GM23338 (cell line): ENCODE results near the gene AFAP1L2. TPM values are rescaled to one million over a fixed set of nuclear protein-coding genes. Genes with fewer than 3 reads are reported as not detected.

Experiments used
- ATAC-seq: fragments of 200-7000 bp; cut with Tn5 transposase; 3 replicates; pipeline ENCODE4 v1.9.1; 2020
- DNase-seq: peaks from one replicate; pipeline ENCODE4 v3.0.0-alpha.2; 2015; ENCODE audit warnings: low spot score
- H2AFZ ChIP-seq: fragments of 200-600 bp; sonication (generic); 2 replicates; pipeline ENCODE4 v1.8.0; 2016; ENCODE audit warnings: antibody characterized with exemption, mild to moderate bottlenecking, moderate library complexity
- H3F3A ChIP-seq: fragments of 200-600 bp; sonication (generic); replicated peaks from 2 replicates; pipeline ENCODE4 v1.8.0; 2017; ENCODE audit warnings: antibody characterized with exemption, mixed run types, low read depth
- H3K27ac ChIP-seq: fragments of 200-600 bp; sonication (generic); 2 replicates; pipeline ENCODE4 v1.6.1; 2016; ENCODE audit warnings: low read depth
- H3K27me3 ChIP-seq: fragments of 200-600 bp; sonication (generic); 2 replicates; pipeline ENCODE4 v1.8.0; 2016; ENCODE audit warnings: mild to moderate bottlenecking, mixed run types, moderate library complexity; ENCODE audit not compliant: insufficient read depth
- H3K36me3 ChIP-seq: fragments of 200-600 bp; sonication (generic); 2 replicates; pipeline ENCODE4 v1.8.0; 2016; ENCODE audit warnings: mild to moderate bottlenecking; ENCODE audit not compliant: insufficient read depth
- H3K4me1 ChIP-seq: fragments of 200-600 bp; sonication (generic); 2 replicates; pipeline ENCODE4 v1.8.0; 2016; ENCODE audit warnings: mild to moderate bottlenecking, moderate library complexity; ENCODE audit not compliant: insufficient read depth
- H3K4me2 ChIP-seq: fragments of 200-600 bp; sonication (generic); 2 replicates; pipeline ENCODE4 v1.7.1; 2017; ENCODE audit warnings: mixed run types
- H3K4me3 ChIP-seq: fragments of 200-600 bp; sonication (generic); 2 replicates; pipeline ENCODE4 v1.6.1; 2016; ENCODE audit warnings: mixed run types
- H3K79me2 ChIP-seq: fragments of 200-600 bp; sonication (generic); replicated peaks from 2 replicates; pipeline ENCODE4 v1.8.0; 2017; ENCODE audit warnings: mild to moderate bottlenecking; ENCODE audit not compliant: insufficient read depth
- H3K9me2 ChIP-seq: fragments of 200-600 bp; sonication (generic); 2 replicates; pipeline ENCODE4 v1.8.0; 2017; ENCODE audit not compliant: insufficient read depth
- H4K20me1 ChIP-seq: fragments of 200-600 bp; sonication (generic); replicated peaks from 2 replicates; pipeline ENCODE4 v1.8.0; 2017; ENCODE audit warnings: mild to moderate bottlenecking; ENCODE audit not compliant: insufficient read depth
- H3K27ac Mint-ChIP-seq: 2 replicates; pipeline ENCODE4 v1.8.0; 2020; ENCODE audit warnings: inconsistent platforms, mild to moderate bottlenecking, moderate library complexity, mixed read lengths
- H3K27me3 Mint-ChIP-seq: 3 replicates; pipeline ENCODE4 v1.8.0; 2022; ENCODE audit warnings: low read depth, mild to moderate bottlenecking, moderate library complexity, mixed read lengths, inconsistent platforms; ENCODE audit not compliant: insufficient read depth, poor library complexity
- H3K36me3 Mint-ChIP-seq: 3 replicates; pipeline ENCODE4 v1.8.0; 2021; ENCODE audit warnings: low read depth, mild to moderate bottlenecking, inconsistent platforms, moderate library complexity, mixed read lengths
- H3K4me1 Mint-ChIP-seq: 3 replicates; pipeline ENCODE4 v1.8.0; 2020; ENCODE audit warnings: mild to moderate bottlenecking, inconsistent platforms, mixed read lengths
- H3K4me3 Mint-ChIP-seq: 3 replicates; pipeline ENCODE4 v1.8.0; 2021; ENCODE audit warnings: moderate library complexity, mild to moderate bottlenecking, inconsistent platforms, mixed read lengths
- H3K9me3 Mint-ChIP-seq: 3 replicates; pipeline ENCODE4 v1.8.0; 2020; ENCODE audit warnings: moderate library complexity, mild to moderate bottlenecking, inconsistent platforms, mixed read lengths
- CREB1 ChIP-seq: fragments of 250-450 bp; sonication (Bioruptor Pico); IDR thresholded peaks from 2 replicates; pipeline ENCODE4 v1.5.0; 2020; ENCODE audit warnings: low read depth, mild to moderate bottlenecking, moderate library complexity
- CTCF ChIP-seq, 2 experiments: fragments of 200-600 bp in 1 of 2; sonication (generic) in 1 of 2; conservative IDR thresholded peaks; 2 replicates each; pipeline versions ENCODE4 v1.5.1 to v1.6.1; 2016 to 2017; ENCODE audit warnings: antibody characterized with exemption in 2 of 2, low read depth in 2 of 2, mild to moderate bottlenecking in 2 of 2, moderate library complexity in 1 of 2
- EZH2 ChIP-seq: fragments of 200-600 bp; sonication (generic); IDR thresholded peaks from one replicate; pipeline ENCODE4 v1.8.0; 2017; ENCODE audit warnings: antibody characterized with exemption, mild to moderate bottlenecking, low read depth; ENCODE audit not compliant: unreplicated experiment
- EZH2phosphoT487 ChIP-seq: fragments of 200-600 bp; sonication (generic); IDR thresholded peaks from one replicate; pipeline ENCODE4 v1.8.1; 2018; ENCODE audit warnings: antibody characterized with exemption; ENCODE audit not compliant: unreplicated experiment
- JUNB ChIP-seq: IDR thresholded peaks from one replicate; pipeline ENCODE4 v1.6.1; 2016; ENCODE audit warnings: antibody characterized with exemption; ENCODE audit not compliant: unreplicated experiment
- POLR2AphosphoS5 ChIP-seq: IDR thresholded peaks from 2 replicates; pipeline ENCODE4 v1.6.1; 2016; ENCODE audit warnings: antibody characterized with exemption, low read depth
- REST ChIP-seq: IDR thresholded peaks from one replicate; pipeline ENCODE4 v1.6.1; 2018; ENCODE audit warnings: antibody characterized with exemption; ENCODE audit not compliant: unreplicated experiment
- ZNF114 ChIP-seq: fragments of 250-450 bp; sonication (Bioruptor Pico); IDR thresholded peaks from 2 replicates; pipeline ENCODE4 v1.5.0; 2020; ENCODE audit warnings: mild to moderate bottlenecking, moderate library complexity
- ZNF331 ChIP-seq: fragments of 250-450 bp; sonication (Bioruptor Pico); IDR thresholded peaks from 2 replicates; pipeline ENCODE4 v1.5.0; 2020; ENCODE audit warnings: low read depth, mild to moderate bottlenecking, moderate library complexity
- polyA plus RNA-seq: library from polyadenylated mRNA; unstranded; fragments of >200 nt; fragmentation: Nextera tagmentation; extraction: Ambion mirVana; gene quantifications from 2 replicates; pipeline ENCODE4 v1.2.1, GENCODE V29; 2016
- total RNA-seq: library from RNA; depleted of rRNA; stranded (reverse); fragments of >200 nt; shearing (Covaris generic); gene quantifications from 2 replicates; pipeline ENCODE4 v1.2.3, GENCODE V29; 2014
- TF ChIP-seq, protein P1 (sequence below): IDR thresholded peaks from 2 replicates; pipeline ENCODE4 v1.6.1; 2016; ENCODE audit warnings: antibody characterized with exemption

The AFAP1L2 gene
- total and polyA plus RNA-seq, 2 experiments from 2014 or later: 2.3 to 6.5 TPM

- Mint-ChIP-seq H3K27ac (no peak overlapping the region), H3K9me3 (no peaks in the 10 kb centered on the region), H3K27me3 (peaks cover 2% of the 10 kb centered on the region), H3K4me1 (peaks cover 27% of the 10 kb centered on the region), H3K4me3 (no peak overlapping the region), H3K36me3 (no peaks in the 10 kb centered on the region)
- H3F3A ChIP-seq: no peaks in the 10 kb centered on the region
- H3K4me2 ChIP-seq: no peak overlapping the region
- no peak overlapping the region for H3K27ac ChIP-seq
- H3K27me3 ChIP-seq: peaks cover 13% of the 10 kb centered on the region; the same call in 1 of the 2 replicates
- peaks cover 23% of the 10 kb centered on the region for H3K4me1 ChIP-seq
- ATAC-seq: no peak
- no peaks in the 10 kb centered on the region for H3K36me3 ChIP-seq
- no peak overlapping the region for H2AFZ ChIP-seq
- no peak overlapping the region for H3K4me3 ChIP-seq
- DNase-seq: no peak
- no peaks in the 10 kb centered on the region for H4K20me1 ChIP-seq
- H3K79me2 ChIP-seq: no peaks in the 10 kb centered on the region
- TF ChIP-seq JUNB: no peak
- peak in 1 of 2 experiments; percentile 35; a peak in 2 of 4 replicates for TF ChIP-seq CTCF (conservative IDR thresholded peaks at IDR 0.05; ENCODE audit: low read depth in 2 of 2)
- TF ChIP-seq, protein P1, sequence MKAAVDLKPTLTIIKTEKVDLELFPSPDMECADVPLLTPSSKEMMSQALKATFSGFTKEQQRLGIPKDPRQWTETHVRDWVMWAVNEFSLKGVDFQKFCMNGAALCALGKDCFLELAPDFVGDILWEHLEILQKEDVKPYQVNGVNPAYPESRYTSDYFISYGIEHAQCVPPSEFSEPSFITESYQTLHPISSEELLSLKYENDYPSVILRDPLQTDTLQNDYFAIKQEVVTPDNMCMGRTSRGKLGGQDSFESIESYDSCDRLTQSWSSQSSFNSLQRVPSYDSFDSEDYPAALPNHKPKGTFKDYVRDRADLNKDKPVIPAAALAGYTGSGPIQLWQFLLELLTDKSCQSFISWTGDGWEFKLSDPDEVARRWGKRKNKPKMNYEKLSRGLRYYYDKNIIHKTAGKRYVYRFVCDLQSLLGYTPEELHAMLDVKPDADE: no peak
- H3K9me2 ChIP-seq: no peaks in the 10 kb centered on the region
Measured at GRCh38 chr10:114397651-114398145, 6.6 kb downstream of the AFAP1L2 start.

DNA sequence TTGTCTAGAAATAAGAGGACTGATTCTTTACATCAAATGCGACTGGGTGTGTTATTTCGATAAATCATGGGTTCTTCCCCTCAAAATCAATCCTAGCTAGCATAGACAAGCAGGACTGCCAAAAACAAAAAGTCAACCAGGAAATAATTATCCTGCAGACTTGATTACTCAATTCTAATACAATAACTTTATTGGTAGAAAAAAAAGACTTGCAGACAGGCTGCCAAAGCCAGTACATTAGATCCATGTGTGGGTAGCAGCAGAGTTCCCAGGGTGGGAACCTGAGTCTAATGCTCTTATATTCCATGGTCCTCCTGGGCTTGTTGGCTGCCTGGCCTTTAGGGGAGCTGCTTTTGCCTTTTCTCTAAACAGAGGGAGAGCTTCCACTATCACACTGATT, 7.8 kb downstream of the AFAP1L2 start:
- Histone ChIP-seq H2AFZ (no peak overlapping the region), H3K36me3 (no peaks in the 10 kb centered on the region), H3K27ac (no peak overlapping the region), H3F3A (no peaks in the 10 kb centered on the region), H3K4me1 (peaks cover 11% of the 10 kb centered on the region), H3K4me3 (no peak overlapping the region), H3K79me2 (no peaks in the 10 kb centered on the region), H3K4me2 (no peak overlapping the region), H4K20me1 (no peaks in the 10 kb centered on the region), H3K9me2 (no peaks in the 10 kb centered on the region), H3K27me3 (0 out of 2 replicates have a peak, but pooled peaks cover under 1% of the 10 kb centered on the region)
- Mint-ChIP-seq H3K4me1 (peaks cover 15% of the 10 kb centered on the region; the same call in 2 of the 3 replicates), H3K9me3 (no peaks in the 10 kb centered on the region), H3K27me3 (no peaks in the 10 kb centered on the region), H3K36me3 (no peaks in the 10 kb centered on the region), H3K27ac (no peak overlapping the region), H3K4me3 (no peak overlapping the region)
- ATAC-seq: no peak
- no peak for DNase-seq
- TF ChIP-seq CREB1 (CRISPR knock-in tag) (no peak), POLR2AphosphoS5 (no peak), EZH2phosphoT487 (no peak), ZNF331 (CRISPR knock-in tag) (no peak), REST (no peak), CTCF (conservative IDR thresholded peaks at IDR 0.05; ENCODE audit: low read depth in 2 of 2) (no peak), EZH2 (no peak), ZNF114 (no peak)
- TF ChIP-seq, protein P1: no peak
